GM10847 (cell line): Measurements from ENCODE around the gene BAIAP3.

ENCODE experiments used
- POLR2A ChIP-seq: IDR thresholded peaks from 2 replicates; pipeline ENCODE4 v1.6.1; 2011; ENCODE audit not compliant: insufficient read length; ENCODE audit errors: extremely low read depth

Gene BAIAP3

GRCh38 chr16:1333149-1333812 lies at the start of gene BAIAP3:
TSS of gene BAIAP3 (plus strand) at chr16:1333645. CDS start at chr16:1338550, 4,905 bp downstream.
- TF ChIP-seq POLR2A: no peak

DNA sequence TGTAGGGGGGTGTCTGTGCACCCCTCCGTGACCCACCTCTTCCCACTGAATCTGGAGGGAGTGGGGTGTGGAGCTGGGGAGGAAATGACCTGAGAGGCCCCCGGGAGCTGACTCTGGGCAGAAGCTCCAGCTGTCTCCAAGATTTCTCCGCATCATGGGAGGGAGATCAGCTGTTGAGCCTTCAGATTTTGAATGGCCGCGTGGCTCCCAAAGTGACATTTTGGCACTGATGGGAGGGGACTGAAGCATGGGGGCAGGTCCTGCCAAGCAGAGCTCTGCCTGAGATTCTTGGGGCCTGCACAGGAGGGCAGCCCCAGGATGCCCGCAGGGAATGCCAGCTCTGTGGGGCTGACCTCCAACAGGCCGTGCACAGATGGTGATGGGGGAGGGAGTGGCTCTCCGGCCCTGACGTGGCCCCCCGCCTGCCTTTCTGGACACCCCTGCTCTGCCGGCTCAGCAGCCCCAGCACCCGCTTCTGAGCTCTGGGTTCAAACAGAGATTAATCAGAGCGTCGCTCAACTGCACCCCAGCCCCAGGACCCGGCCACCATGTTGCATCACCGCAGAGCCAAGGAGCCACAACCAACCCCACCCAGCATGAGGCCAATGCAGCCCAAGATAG lies 49.3 kb upstream of the BAIAP3 start:
- TF ChIP-seq POLR2A: no peak

- no peak for TF ChIP-seq POLR2A
These were observed 47.6 kb upstream of the BAIAP3 start for GRCh38 chr16:1285669-1286512.

GRCh38 chr16:1286513-1287094 lies 46.8 kb upstream of the BAIAP3 start:
- no peak for TF ChIP-seq POLR2A

GRCh38 chr16:1287982-1288670 lies 45.3 kb upstream of the BAIAP3 start:
- TF ChIP-seq POLR2A: no peak

DNA sequence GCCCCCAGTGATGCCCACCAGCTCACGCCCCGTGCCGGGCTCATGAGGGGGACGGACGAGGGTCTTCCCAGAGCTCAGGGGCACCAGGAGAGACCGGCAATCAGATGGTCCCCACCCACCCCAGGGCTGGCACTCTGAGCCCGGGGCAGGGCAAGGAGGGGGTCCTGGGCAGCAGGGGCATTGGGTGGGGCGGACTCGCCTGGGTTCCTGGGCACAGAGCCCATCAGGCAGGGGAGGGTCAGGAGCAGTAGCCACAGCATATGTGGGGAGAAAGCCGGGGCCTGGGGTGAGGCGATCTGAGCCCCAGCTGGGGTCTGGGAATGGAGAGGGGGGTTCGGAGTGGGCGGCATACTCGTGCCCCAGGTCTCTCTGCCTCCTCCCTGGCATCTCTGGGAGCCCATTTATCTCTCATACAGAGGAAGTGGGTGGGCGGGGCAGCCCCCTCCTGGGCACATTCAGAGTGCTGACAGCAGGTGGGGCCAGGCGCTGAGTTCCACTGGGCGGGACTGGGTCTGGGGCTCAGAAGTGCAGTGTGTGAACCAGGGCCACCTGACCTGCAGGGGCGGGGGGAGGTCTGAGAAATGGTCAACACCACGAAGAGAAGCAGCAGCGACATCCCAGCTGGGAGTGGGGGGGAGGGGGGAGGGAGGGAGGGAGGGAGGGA lies 44.5 kb upstream of the BAIAP3 start:
- TF ChIP-seq POLR2A: no peak

GRCh38 chr16:1289477-1289866 lies 44.0 kb upstream of the BAIAP3 start:
- TF ChIP-seq POLR2A: no peak

- no peak for TF ChIP-seq POLR2A
These were observed 43.4 kb upstream of the BAIAP3 start for GRCh38 chr16:1290063-1290501.

DNA sequence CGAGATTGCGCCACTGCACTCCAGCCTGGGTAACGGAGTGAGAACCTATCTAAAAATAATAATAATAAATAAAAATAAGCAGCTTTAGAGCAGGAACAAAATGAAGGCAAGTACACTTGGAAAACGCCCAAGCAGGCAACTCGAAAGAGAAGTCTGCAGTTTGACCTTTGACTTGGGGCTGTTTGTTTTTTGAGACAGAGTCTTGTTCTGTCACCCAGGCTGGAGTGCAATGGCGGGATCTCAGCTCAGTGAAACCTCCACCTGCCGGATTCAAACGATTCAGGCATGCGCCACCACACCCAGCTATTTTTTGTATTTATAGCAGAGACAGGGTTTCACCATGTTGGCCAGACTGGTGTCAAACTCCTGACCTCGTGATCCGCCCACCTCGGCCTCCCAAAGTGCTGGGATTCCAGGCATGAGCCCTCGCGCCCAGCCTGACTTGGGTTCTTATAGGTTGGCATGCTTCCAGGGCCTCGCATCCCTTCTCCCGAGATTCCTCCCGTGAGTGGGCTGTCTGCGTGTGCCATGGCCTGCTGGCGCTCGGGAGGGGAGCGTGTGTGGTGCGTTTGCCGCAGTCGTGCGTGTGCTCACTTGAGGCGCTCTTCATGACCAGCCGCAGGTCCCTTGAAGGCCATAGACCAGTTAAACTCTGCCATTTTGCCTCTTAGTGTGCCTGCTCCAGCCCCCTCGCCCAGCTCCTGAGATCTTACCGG lies 42.4 kb upstream of the BAIAP3 start:
- TF ChIP-seq POLR2A: no peak

DNA sequence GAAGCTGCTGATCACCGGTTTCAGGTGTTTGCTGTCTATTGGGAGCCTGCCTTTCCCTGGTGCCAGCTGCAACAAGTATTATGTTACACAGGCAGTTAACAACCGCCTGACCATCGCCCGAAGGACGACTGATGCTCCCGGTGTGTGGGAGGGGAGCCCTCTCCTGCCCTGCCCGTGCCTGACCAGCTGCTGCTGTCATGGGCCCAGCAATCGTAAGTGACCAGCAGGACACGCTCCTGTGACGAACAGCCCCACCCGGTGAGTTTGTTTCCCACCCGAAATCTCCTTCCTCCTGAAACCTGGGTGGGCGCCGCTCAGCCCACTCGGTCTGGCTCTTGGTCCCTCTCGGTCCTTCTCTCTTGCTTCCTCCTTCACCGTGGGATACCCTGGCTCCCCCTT lies 41.9 kb upstream of the BAIAP3 start:
- TF ChIP-seq POLR2A: no peak

DNA sequence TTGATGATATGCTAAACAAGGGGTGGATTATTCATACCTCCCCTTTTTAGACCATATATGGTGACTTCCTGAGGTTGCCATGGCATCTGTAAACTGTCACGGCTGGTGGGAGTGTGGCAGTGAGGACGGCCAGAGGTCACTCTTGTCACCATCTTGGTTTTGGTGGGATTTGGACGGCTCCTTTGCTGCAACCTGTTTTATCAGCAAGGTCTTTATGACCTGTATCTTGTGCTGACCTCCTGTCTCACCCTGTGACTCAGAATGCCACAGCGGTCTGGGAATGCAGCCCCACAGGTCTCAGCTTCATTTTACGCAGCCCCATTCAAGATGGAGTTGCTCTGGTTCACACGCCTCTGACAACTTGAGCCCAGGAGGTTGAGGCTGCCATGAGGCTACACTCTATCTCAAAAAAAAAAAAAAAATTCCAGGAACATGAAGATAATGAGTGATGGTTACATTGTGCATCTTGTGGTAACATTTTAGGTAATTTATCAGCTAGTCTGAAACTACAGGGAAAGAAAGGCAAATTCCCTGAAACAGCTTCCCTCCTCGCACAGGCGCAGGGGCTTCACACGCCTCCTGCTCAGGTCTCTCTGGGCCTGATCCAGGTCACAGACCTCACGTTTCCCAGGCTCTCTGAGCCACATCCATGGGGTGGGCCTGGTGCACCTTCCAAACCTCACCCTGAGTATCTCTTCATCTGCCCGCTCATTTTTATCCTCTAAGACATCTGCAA lies 39.4 kb upstream of the BAIAP3 start:
- no peak for TF ChIP-seq POLR2A

GRCh38 chr16:1295465-1295864 lies 38.0 kb upstream of the BAIAP3 start:
- TF ChIP-seq POLR2A: no peak

GRCh38 chr16:1297018-1297696 lies 36.3 kb upstream of the BAIAP3 start:
- no peak for TF ChIP-seq POLR2A
